C4-2B (cell line): Measurements from ENCODE around the gene CDH19.

ENCODE experiments used
- CTCF ChIP-seq: fragments of 450-650 bp; conservative IDR thresholded peaks from 2 replicates; pipeline ENCODE4 v1.5.1; 2017; ENCODE audit warnings: mild to moderate bottlenecking
- ZFX ChIP-seq: fragments of 450-650 bp; IDR thresholded peaks from 2 replicates; pipeline ENCODE4 v1.6.1; 2017

- no peak for TF ChIP-seq CTCF
- no peak for TF ChIP-seq ZFX
Observed at GRCh38 chr18:66575263-66575662, 28.6 kb downstream of the CDH19 start.
